Calu3 (cell line): ENCODE data around the gene TBCA. TPM values are rescaled to one million over a fixed set of nuclear protein-coding genes. Genes with fewer than 3 reads are reported as not detected.
A peak's percentile ranks its signal among the peaks of the same experiment; 100 is the strongest.

ENCODE experiments used
- BruUV-seq: library from RNA; stranded (reverse); fragments of 400-500 nt; replicated peaks from 2 replicates; lab custom pipeline; 2021; lab: Mats Ljungman, UMichigan
- CTCF ChIA-PET: fragments of 300-600 bp; sonication (Branson Sonifier 250); formaldehyde crosslinking; loops from one replicate; lab custom pipeline; 2022; ENCODE audit warnings: antibody characterized with exemption; lab: Charles Lee
- DNase-seq: peaks from one replicate; pipeline ENCODE4 v3.0.0; 2022
- H3K27ac Mint-ChIP-seq: one replicate; pipeline ENCODE4 v1.8.0; 2022; ENCODE audit warnings: mixed read lengths; ENCODE audit not compliant: unreplicated experiment
- H3K27me3 Mint-ChIP-seq: one replicate; pipeline ENCODE4 v1.8.0; 2022; ENCODE audit warnings: mixed read lengths; ENCODE audit not compliant: unreplicated experiment
- H3K36me3 Mint-ChIP-seq: one replicate; pipeline ENCODE4 v1.8.0; 2022; ENCODE audit warnings: mild to moderate bottlenecking, moderate library complexity, mixed read lengths; ENCODE audit not compliant: insufficient read depth, unreplicated experiment
- H3K4me1 Mint-ChIP-seq: one replicate; pipeline ENCODE4 v1.8.0; 2022; ENCODE audit warnings: mild to moderate bottlenecking, low read depth, mixed read lengths; ENCODE audit not compliant: unreplicated experiment
- H3K4me3 Mint-ChIP-seq: one replicate; pipeline ENCODE4 v1.8.0; 2022; ENCODE audit warnings: mild to moderate bottlenecking, low read depth, moderate library complexity, mixed read lengths; ENCODE audit not compliant: unreplicated experiment
- H3K9me3 Mint-ChIP-seq: one replicate; pipeline ENCODE4 v1.8.0; 2022; ENCODE audit warnings: low read depth, mixed read lengths; ENCODE audit not compliant: unreplicated experiment
- CTCF ChIP-seq: fragments of 200-600 bp; IDR thresholded peaks from one replicate; pipeline ENCODE4 v1.8.0; 2022; ENCODE audit warnings: antibody characterized with exemption; ENCODE audit not compliant: unreplicated experiment
- intact Hi-C: fragments of 100-400 bp; cut with micrococcal nuclease; formaldehyde crosslinking; loops from one replicate; pipeline ENCODE4 v1.10.0; 2022; ENCODE audit not compliant: unreplicated experiment
- total RNA-seq: library from RNA; stranded (reverse); gene quantifications from 2 replicates; pipeline ENCODE4 v1.2.3, GENCODE V29; 2022

TBCA gene
- total RNA-seq, 1 experiment from 2014 or later = 310 TPM

- Mint-ChIP-seq H3K27ac (no peak overlapping the region), H3K36me3 (peaks cover 4% of the 10 kb centered on the region), H3K4me3 (no peak overlapping the region), H3K4me1 (no peaks in the 10 kb centered on the region), H3K27me3 (no peaks in the 10 kb centered on the region), H3K9me3 (no peaks in the 10 kb centered on the region)
- BruUV-seq = no TSS peak
- TF ChIP-seq CTCF = no peak
- intact Hi-C loops = no loop called here
- CTCF ChIA-PET = no interaction called here
- DNase-seq = no peak
Measured at GRCh38 chr5:77733130-77733529, 43.0 kb downstream of the TBCA start.

GRCh38 chr5:77727190-77727589, 48.9 kb downstream of the TBCA start:
- Mint-ChIP-seq H3K4me3 (no peak overlapping the region), H3K4me1 (peaks cover 7% of the 10 kb centered on the region), H3K36me3 (peaks cover 3% of the 10 kb centered on the region), H3K27ac (no peak overlapping the region), H3K9me3 (no peaks in the 10 kb centered on the region), H3K27me3 (no peaks in the 10 kb centered on the region)
- intact Hi-C loops = no loop called here
- no peak for DNase-seq
- no peak for TF ChIP-seq CTCF
- BruUV-seq = no TSS peak
- CTCF ChIA-PET = no interaction called here

GRCh38 chr5:77725616-77726015, 50.5 kb downstream of the TBCA start:
- no peaks in the 10 kb centered on the region for H3K9me3 Mint-ChIP-seq
- TF ChIP-seq CTCF = no peak
- BruUV-seq = no TSS peak
- intact Hi-C loops = no loop called here
- CTCF ChIA-PET = no interaction called here
- no peak for DNase-seq
- no peak overlapping the region for H3K4me3 Mint-ChIP-seq
- H3K27me3 Mint-ChIP-seq = no peaks in the 10 kb centered on the region
- peaks cover 7% of the 10 kb centered on the region for H3K4me1 Mint-ChIP-seq
- no peaks in the 10 kb centered on the region for H3K36me3 Mint-ChIP-seq
- H3K27ac Mint-ChIP-seq = no peak overlapping the region

- CTCF ChIA-PET = no interaction called here
- Mint-ChIP-seq H3K9me3 (no peaks in the 10 kb centered on the region), H3K27me3 (no peaks in the 10 kb centered on the region), H3K4me3 (no peak overlapping the region), H3K4me1 (peaks cover 7% of the 10 kb centered on the region), H3K27ac (peak overlapping the region; percentile 72), H3K36me3 (no peaks in the 10 kb centered on the region)
- intact Hi-C loops = no loop called here
- BruUV-seq = no TSS peak
- TF ChIP-seq CTCF = no peak
- DNase-seq = no peak
Measured at GRCh38 chr5:77724934-77725333, 51.2 kb downstream of the TBCA start.
